HEK293T (cell line): ENCODE measurements around the gene TTC7B.

Experiments
- BHLHE40 ChIP-seq: fragments of 450-650 bp; IDR thresholded peaks from 2 replicates; pipeline ENCODE4 v1.6.1; 2016; ENCODE audit warnings: mild to moderate bottlenecking, moderate library complexity, borderline replicate concordance
- CTBP1 ChIP-seq: fragments of 450-650 bp; IDR thresholded peaks from 2 replicates; pipeline ENCODE4 v1.6.1; 2016; ENCODE audit warnings: borderline replicate concordance
- FOXK2 ChIP-seq: fragments of 450-650 bp; IDR thresholded peaks from 2 replicates; pipeline ENCODE4 v1.6.1; 2016; ENCODE audit warnings: mild to moderate bottlenecking
- FOXM1 ChIP-seq: fragments of 450-650 bp; IDR thresholded peaks from 2 replicates; pipeline ENCODE4 v1.6.1; 2017; ENCODE audit warnings: mild to moderate bottlenecking, borderline replicate concordance
- L3MBTL2 ChIP-seq: fragments of 450-650 bp; conservative IDR thresholded peaks from 2 replicates; pipeline ENCODE4 v1.6.1; 2016; ENCODE audit warnings: mild to moderate bottlenecking
- NFRKB ChIP-seq: fragments of 450-650 bp; IDR thresholded peaks from 2 replicates; pipeline ENCODE4 v1.6.1; 2016; ENCODE audit warnings: mild to moderate bottlenecking, moderate library complexity

- TF ChIP-seq BHLHE40 (no peak), FOXM1 (no peak), L3MBTL2 (no peak), NFRKB (no peak), CTBP1 (no peak), FOXK2 (no peak)
Measured at GRCh38 chr14:90538095-90538494, 278.1 kb downstream of the TTC7B start.
